ENCODE data around the gene PRKG1. TPM values are rescaled to one million over a fixed set of nuclear protein-coding genes. Genes with fewer than 3 reads are reported as not detected.
"Not testable (repeated sequence)": the region's sequence is repeated elsewhere in the genome, so short reads cannot be mapped to it uniquely, and the experiment has no call there.

PRKG1 gene
- total and polyA plus RNA-seq, 2 of the 8 experiments (the other 6 are each of a cell fraction or from before 2014, with no cell fraction given): 4.2 to 15.2 TPM

DNA sequence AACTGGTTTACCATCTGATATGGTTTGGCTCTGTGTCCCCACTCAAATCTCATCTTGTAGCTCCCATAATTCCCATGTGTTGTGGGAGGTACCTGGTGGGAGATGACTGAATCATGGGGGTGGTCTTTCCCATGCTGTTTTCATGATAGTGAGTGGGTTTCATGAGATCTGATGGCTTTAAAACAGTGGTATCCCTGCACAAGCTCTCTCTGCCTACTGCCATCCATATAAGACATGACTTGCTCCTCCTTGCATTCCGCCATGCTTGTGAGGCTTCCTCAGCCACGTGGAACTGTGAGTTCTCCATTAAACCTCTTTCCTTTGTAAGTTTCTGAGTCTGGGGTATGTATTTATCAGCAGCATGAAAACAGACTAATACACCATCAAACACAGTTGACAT is 614.5 kb downstream of the PRKG1 start:
- H3K9me3 ChIP-seq (ENCODE audit: insufficient read depth in 2 of 2, low read depth in 1 of 2, low read length in 1 of 2); H3K9ac ChIP-seq (replicated peaks in 1 of 4; ENCODE audit: extremely low read depth in 1 of 4, low read depth in 3 of 4, low read length in 3 of 4); H3K4me3 ChIP-seq (ENCODE audit: extremely low read depth in 1 of 4, insufficient read depth in 2 of 4, low read depth in 3 of 4, low read length in 4 of 4); H3K4ac ChIP-seq (replicated peaks; ENCODE audit: insufficient read length, low read depth, low read length); H3K56ac ChIP-seq (replicated peaks; ENCODE audit: insufficient read length, low read depth, low read length); H3K27me3 ChIP-seq (replicated peaks in 1 of 4; ENCODE audit: control insufficient read depth in 3 of 4, extremely low read depth in 1 of 4, insufficient read depth in 3 of 4, low read length in 3 of 4); POLR2A ChIA-PET (ENCODE audit: partially characterized antibody); H3K23ac ChIP-seq (ENCODE audit: insufficient read length); H4K8ac ChIP-seq (ENCODE audit: extremely low read depth, insufficient read depth, low read length); H4K20me1 ChIP-seq (replicated peaks in 1 of 2; ENCODE audit: control insufficient read depth in 1 of 2, insufficient read depth in 2 of 2, low read length in 2 of 2); DNase-seq (ENCODE audit: low read depth in 1 of 2, low spot score in 2 of 2); H3K79me1 ChIP-seq (ENCODE audit: low read depth, low read length); H2BK12ac ChIP-seq (ENCODE audit: low read depth, low read length); H3K14ac ChIP-seq (ENCODE audit: insufficient read length); FAIRE-seq; H4K5ac ChIP-seq (ENCODE audit: insufficient read length, low read depth, low read length); H3K18ac ChIP-seq (ENCODE audit: extremely low read depth, low read length); H4K91ac ChIP-seq (replicated peaks; ENCODE audit: insufficient read length, low read length); H2BK120ac ChIP-seq (replicated peaks; ENCODE audit: low read depth, low read length); H2AK5ac ChIP-seq (ENCODE audit: low read depth, low read length); H3K79me2 ChIP-seq (ENCODE audit: control insufficient read depth in 1 of 2, insufficient read depth in 2 of 2, low read length in 2 of 2); CTCF ChIA-PET (ENCODE audit: partially characterized antibody); H2BK15ac ChIP-seq (ENCODE audit: low read length); H3K36me3 ChIP-seq (ENCODE audit: control insufficient read depth in 2 of 4, insufficient read depth in 4 of 4, low read length in 3 of 4); H2BK5ac ChIP-seq (ENCODE audit: low read depth, low read length); H3K27ac ChIP-seq (ENCODE audit: low read depth, low read length); H3K23me2 ChIP-seq (ENCODE audit: low read depth, low read length); H2AFZ ChIP-seq (ENCODE audit: low read length); H3K4me2 ChIP-seq (ENCODE audit: insufficient read depth in 1 of 2, low read depth in 2 of 2, low read length in 2 of 2); H3K4me1 ChIP-seq (replicated peaks in 1 of 4; ENCODE audit: control insufficient read depth in 3 of 4, insufficient read depth in 4 of 4, low read length in 3 of 4): not testable (repeated sequence)
- 86% methylated on average over 2 of the region's 2 CpGs; no CpG with 5 or more reads in 1 of the 2 experiments for WGBS, 2 experiments (ENCODE audit: extremely low coverage in 1 of 2, insufficient coverage in 1 of 2, insufficient read length in 1 of 2, insufficient replicate concordance in 2 of 2, low coverage in 1 of 2, low lambda C conversion rate in 2 of 2, missing lambda C conversion rate in 1 of 2)
- 0 out of 2 replicates have a peak overlapping the region, but pooled peaks have one; percentile 27 for H2BK20ac ChIP-seq (ENCODE audit: low read length)

All from H1 (cell line).